ENCODE measurements around the gene IGF2R.

IGF2R gene

DNA sequence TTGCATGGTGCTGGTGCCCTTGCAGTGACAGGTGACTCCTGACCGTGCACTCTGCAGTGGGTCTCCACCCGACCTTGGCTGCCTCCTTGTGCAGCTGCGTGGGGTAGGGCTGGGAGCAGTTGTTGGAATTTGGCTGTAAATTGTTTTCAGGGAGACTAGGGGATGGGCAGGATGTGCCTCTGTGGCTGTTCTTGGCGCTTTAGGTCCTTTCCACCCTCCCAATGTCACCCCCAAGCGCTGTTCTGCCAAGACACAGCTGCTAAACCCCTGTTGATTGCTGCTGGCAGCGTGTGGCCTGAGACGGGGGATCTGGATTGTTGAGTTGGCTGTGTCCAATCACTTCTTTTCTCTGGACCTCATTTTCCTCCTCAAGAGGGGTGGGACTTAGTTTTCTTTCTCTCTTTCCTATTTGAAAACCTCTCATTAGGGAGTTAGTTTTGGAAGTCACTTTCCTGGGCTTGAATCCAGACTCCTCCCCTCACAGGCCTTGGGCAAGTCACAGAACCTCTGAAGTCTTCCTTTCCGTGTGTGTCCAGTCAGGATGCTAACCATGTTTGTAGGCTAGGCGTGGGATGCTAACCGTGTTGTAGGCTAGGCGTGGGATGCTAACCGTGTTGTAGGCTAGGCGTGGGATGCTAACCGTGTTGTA is 8.5 kb downstream of the IGF2R start:
- no peak for TF ChIP-seq CTCF (IDR thresholded peaks at IDR 0.05; ENCODE audit: insufficient read depth, missing control alignments)
- DNase-seq (ENCODE audit: insufficient read length, low spot score): no peak
- FAIRE-seq: no peak

DNA sequence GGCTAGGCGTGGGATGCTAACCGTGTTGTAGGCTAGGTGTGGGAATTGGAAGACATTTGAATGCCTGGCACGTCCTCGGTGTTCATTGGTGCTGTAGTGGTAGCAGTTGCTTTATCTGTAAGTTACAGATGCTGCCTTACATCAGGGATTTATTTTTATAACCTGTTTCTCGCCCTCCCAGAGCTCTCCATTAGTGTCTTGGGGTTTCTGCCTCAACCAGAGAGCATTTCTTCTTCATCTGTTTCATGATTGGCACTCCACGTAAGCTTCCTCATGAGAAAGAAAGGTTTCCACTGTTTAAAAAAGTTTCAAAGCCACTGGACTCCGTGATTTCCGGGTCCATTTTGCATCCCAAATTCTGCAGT is 9.0 kb downstream of the IGF2R start:
- FAIRE-seq (no peak), DNase-seq (ENCODE audit: insufficient read length, low spot score) (no peak)
- no peak for TF ChIP-seq CTCF (IDR thresholded peaks at IDR 0.05; ENCODE audit: insufficient read depth, missing control alignments)

DNA sequence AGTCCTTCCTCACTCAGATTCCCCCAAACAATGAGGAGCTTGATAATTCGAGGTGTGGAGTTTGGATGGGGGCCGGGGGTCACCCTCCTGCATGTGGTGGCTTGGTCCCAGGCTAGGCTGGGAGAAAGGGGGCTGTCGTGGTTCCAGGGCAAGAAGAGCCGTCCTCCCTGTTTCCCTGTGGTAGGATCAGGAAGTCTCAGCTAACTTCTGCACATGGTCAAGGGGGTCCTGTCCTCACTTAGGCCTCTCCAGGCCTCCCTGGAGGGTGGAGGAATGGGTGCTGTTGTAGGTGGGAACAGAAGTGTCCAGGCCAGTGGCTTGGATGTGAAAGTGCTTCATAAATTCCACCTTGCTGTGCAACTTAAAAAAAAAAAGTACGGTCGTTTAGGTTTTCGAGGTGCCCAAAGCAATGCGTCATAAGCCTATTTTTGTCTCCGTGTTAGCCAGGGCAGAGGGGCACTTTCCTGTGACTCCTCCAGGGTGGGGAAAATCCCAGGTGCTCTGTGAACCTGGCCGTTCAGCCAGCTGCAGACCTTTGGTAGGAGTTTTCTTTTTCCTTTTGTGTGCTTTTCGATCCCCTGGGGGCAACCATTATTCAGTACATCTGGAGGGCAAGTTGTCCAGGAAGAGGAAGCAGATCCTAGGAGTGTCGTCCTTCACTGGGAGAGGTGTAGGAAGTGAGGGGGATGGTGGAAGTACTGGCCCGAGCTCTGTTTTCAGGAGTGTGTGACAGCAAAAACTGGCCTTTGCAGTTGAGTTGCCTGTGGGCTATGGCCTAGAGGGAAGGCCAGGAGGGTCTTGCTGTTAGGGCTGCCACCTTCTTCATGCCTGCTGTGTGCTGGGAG is 9.6 kb downstream of the IGF2R start:
- DNase-seq (ENCODE audit: insufficient read length, low spot score): no peak
- FAIRE-seq: no peak
- no peak for TF ChIP-seq CTCF (IDR thresholded peaks at IDR 0.05; ENCODE audit: insufficient read depth, missing control alignments)

GRCh38 chr6:159979136-159979874 is 10.4 kb downstream of the IGF2R start:
- FAIRE-seq: no peak

DNA sequence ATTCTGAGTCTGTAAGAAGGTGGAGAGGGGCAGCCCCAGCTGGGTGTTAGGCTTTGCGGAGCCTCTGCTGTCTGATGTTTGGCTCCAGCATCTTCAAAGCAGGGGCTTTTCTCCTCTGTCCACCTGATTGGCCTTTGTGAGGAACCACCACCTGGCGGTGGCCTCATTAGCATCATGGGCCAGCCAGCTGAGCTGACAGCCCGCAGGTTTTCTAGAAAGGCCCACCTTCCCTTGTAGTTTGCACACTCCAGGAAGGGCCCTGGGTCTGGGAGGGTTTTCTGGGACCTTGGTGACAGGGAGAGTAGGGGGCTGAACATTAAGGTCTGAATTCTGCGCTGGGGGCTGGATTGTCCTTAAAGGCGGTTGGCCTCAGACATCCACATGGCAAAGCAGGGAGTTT is 11.6 kb downstream of the IGF2R start:
- no peak for TF ChIP-seq CTCF (IDR thresholded peaks at IDR 0.05; ENCODE audit: insufficient read depth, missing control alignments)
- DNase-seq (ENCODE audit: insufficient read length, low spot score): no peak
- FAIRE-seq: no peak

More at GRCh38 chr6:159979136-159979874, 10.4 kb downstream of the IGF2R start:
- no peak for DNase-seq (ENCODE audit: insufficient read length, low spot score)
- TF ChIP-seq CTCF (IDR thresholded peaks at IDR 0.05; ENCODE audit: insufficient read depth, missing control alignments): no peak

GRCh38 chr6:159981071-159981402 is 12.2 kb downstream of the IGF2R start:
- TF ChIP-seq CTCF (IDR thresholded peaks at IDR 0.05; ENCODE audit: insufficient read depth, missing control alignments): no peak
- DNase-seq (ENCODE audit: insufficient read length, low spot score) (no peak), FAIRE-seq (no peak)
